Activated gamma-delta T cell treated with anti-CD3 and anti-CD28 coated beads, Interleukin-2, amount 50 U/mL, for 16 hours (primary cell): Measurements from ENCODE around the gene OR14C36.
"Not testable (repeated sequence)": the region's sequence is repeated elsewhere in the genome, so short reads cannot be mapped to it uniquely, and the experiment has no call there.

Source experiments
- DNase-seq: peaks from one replicate; pipeline ENCODE4 v3.0.0-alpha.2; 2020; ENCODE audit warnings: low read depth

OR14C36 gene

GRCh38 chr1:248348475-248348874 is at the start of gene OR14C36:
Gene OR14C36, plus strand, starts transcription at chr1:248348775. Its CDS starts 0 bp downstream, at chr1:248348775.
- DNase-seq, result no peak

- no peak for DNase-seq
These were observed 45.3 kb upstream of the OR14C36 start, which contains the start of gene OR2T12 for GRCh38 chr1:248303324-248303723. Gene OR2T12, minus strand, starts transcription at chr1:248303424. Its CDS starts 7,846 bp downstream, at chr1:248295578.

GRCh38 chr1:248305672-248306071 is 42.9 kb upstream of the OR14C36 start:
- DNase-seq, result not testable (repeated sequence)

- no peak for DNase-seq
These were observed 42.5 kb upstream of the OR14C36 start for GRCh38 chr1:248306103-248306502.

- DNase-seq, result not testable (repeated sequence)
These were observed 41.8 kb upstream of the OR14C36 start for GRCh38 chr1:248306740-248307139.

DNA sequence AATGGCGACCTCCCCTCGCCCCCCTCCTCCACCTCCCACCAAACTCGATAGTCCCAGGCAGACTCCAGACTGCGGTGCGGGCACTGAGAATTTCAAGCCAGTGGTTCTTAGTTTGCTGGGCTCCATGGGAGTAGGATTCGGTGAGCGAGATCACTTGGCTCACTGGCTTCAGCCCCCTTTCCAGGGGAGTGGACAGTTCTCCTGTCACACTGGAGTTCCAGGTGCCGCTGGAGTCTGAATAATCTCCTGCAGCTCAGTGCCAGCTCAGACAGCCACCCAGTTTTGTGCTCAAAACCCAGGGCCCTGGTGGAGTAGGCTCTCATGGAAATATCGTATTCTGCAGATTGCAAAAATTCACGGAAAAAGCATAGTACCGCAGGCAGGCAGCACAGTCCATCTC is 31.8 kb upstream of the OR14C36 start:
- no peak for DNase-seq

- DNase-seq, result no peak
These were observed 24.1 kb upstream of the OR14C36 start, which contains the start of gene OR2M7 for GRCh38 chr1:248324468-248324867. Gene OR2M7, minus strand, starts transcription at chr1:248324568. Its CDS starts 0 bp downstream, at chr1:248324568.

DNA sequence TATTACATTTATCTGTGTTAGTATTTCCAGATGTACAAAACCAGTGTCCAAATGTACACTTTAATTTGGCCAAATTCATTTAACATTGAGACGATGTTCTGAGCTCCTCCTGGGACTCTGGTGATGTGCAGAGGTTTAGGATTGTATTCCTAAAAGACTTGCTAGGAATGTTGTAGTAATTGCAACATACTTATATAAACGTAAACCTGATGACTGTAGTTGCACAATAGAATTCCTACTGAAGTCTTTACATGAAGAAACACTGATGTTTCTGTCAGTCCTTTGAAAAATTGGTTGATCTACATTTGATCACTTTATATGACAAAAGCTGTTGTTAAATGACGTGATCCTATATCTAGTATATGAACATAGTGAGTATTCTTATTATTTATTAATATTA is 5.1 kb upstream of the OR14C36 start:
- no peak for DNase-seq

GRCh38 chr1:248359415-248359814 is 10.8 kb downstream of the OR14C36 start:
- DNase-seq, result no peak

GRCh38 chr1:248361121-248361715 is 12.6 kb downstream of the OR14C36 start, which contains the start of gene OR2T4:
Gene OR2T4, plus strand, starts transcription at chr1:248361665. Its CDS starts 0 bp downstream, at chr1:248361665.
- DNase-seq, result no peak

- DNase-seq, result no peak
These were observed 18.0 kb downstream of the OR14C36 start for GRCh38 chr1:248366609-248367008.

- no peak for DNase-seq
These were observed 23.8 kb downstream of the OR14C36 start for GRCh38 chr1:248372394-248372793.

GRCh38 chr1:248373761-248374160 is 25.2 kb downstream of the OR14C36 start:
- DNase-seq, result no peak

- DNase-seq, result no peak
These were observed 26.9 kb downstream of the OR14C36 start, which contains the start of gene OR2T6 for GRCh38 chr1:248375446-248375845. Gene OR2T6, plus strand, starts transcription at chr1:248375746. Its CDS starts 11,863 bp downstream, at chr1:248387609.

DNA sequence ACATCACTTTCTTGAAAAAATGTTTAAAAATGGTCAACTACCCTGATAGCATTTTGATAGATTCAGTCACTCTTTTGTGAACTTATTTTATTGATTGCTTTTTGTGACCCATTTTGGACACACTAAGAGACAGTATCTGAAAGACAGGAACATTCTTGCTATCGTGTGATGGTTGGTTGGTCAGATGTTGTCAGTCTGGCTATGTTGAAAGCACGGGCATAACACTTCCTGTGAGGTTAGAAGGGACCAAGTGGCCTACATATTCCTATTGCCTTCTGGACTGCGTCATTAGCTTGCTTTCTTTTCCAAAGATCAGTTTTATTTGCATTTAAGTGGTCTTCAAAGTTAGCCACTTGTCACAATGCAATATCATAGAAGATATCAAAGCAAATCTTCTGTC is 28.3 kb downstream of the OR14C36 start:
- DNase-seq, result no peak

DNA sequence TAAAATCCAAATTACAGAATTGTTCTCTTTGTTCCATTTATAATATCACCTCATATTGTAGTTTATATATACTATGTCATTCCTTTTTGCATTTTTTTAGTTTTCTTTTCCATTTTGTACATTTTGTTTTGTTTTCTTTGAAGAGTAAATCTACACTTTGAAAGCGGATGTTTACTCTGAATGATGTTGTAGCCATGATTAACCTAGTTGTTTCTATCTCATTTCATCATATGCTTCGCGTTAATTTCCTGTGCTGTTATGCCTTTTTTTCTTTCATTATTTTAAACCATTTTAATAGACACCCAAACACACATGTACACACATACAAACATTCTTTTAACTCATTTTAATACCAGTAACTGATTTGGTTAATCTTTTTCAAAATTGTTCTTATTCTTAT is 32.3 kb downstream of the OR14C36 start:
- DNase-seq, result no peak

GRCh38 chr1:248388426-248388825 is 39.9 kb downstream of the OR14C36 start:
- no peak for DNase-seq

DNA sequence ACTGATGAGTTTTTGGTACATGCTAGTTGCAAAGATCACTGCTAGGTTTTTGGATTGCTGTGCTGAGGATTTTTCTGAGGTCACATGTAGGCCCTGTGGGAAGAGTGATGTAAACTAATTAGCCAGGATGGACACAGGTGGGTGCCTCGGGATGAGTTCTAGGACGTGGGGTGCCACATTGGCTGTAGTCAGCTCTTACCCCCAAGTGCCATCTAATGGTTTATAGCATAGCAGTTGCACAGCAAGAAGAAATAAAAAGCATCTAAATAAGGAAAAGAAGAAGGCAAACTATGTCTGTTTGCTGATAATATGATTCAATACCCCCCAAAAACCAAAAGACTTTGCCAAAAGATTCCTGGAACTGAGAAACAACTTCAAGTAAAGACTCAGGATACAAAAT is 44.5 kb downstream of the OR14C36 start:
- DNase-seq, result no peak
